B cell (primary cell): ENCODE data around the gene KCNK18. TPM values are rescaled to one million over a fixed set of nuclear protein-coding genes. Genes with fewer than 3 reads are reported as not detected.

Experiments used
- ATAC-seq: fragments of 200-7000 bp; cut with Tn5 transposase; one replicate; pipeline ENCODE4 v1.10.0; 2021; ENCODE audit warnings: low read depth, mild to moderate bottlenecking, moderate number of reproducible peaks, moderate library complexity
- CTCF ChIA-PET: fragments of 350-600 bp; sonication (Branson Sonifier 250); formaldehyde crosslinking; loops from one replicate; lab custom pipeline; 2021; ENCODE audit warnings: antibody characterized with exemption, inconsistent platforms; lab: Charles Lee
- POLR2A ChIA-PET: fragments of 350-600 bp; sonication (Branson Sonifier 250); formaldehyde crosslinking; loops from one replicate; lab custom pipeline; 2021; ENCODE audit warnings: antibody characterized with exemption; lab: Charles Lee
- DNase-seq: peaks from one replicate; pipeline ENCODE4 v3.0.0; 2013
- H2AFZ ChIP-seq: 2 replicates; pipeline ENCODE4 v1.6.1; 2012; ENCODE audit warnings: mild to moderate bottlenecking, low read depth, low read length; ENCODE audit not compliant: insufficient read depth, poor library complexity, severe bottlenecking
- H3K27ac ChIP-seq, 2 donors: 1 replicate in 1 of 2; 2 replicates in 1 of 2; pipeline ENCODE4 v1.5.1; 2012 to 2013; ENCODE audit warnings: low read length in 2 of 2, mild to moderate bottlenecking in 2 of 2, moderate library complexity in 1 of 2
- H3K27me3 ChIP-seq, 4 experiments: fragments of 200-600 bp in 1 of 4; sonication (generic) in 1 of 4; replicated peaks in 1 of 4; 1 replicate in 2 of 4; 2 replicates in 2 of 4; pipeline versions ENCODE4 v1.6.1 to v1.7.0; 2013 to 2016; ENCODE audit warnings: low read length in 3 of 4, mild to moderate bottlenecking in 2 of 4, mixed read lengths in 1 of 4, moderate library complexity in 1 of 4; ENCODE audit not compliant: insufficient read depth in 4 of 4, control insufficient read depth in 3 of 4; ENCODE audit errors: control extremely low read depth in 1 of 4
- H3K36me3 ChIP-seq, 2 experiments: replicated peaks in 1 of 2; 1 replicate in 1 of 2; 2 replicates in 1 of 2; pipeline versions ENCODE4 v1.6.1 to v1.7.1; 2013; ENCODE audit warnings: low read length in 1 of 2; ENCODE audit not compliant: insufficient read depth in 2 of 2, control insufficient read depth in 1 of 2; ENCODE audit errors: control extremely low read depth in 1 of 2, extremely low read depth in 1 of 2
- H3K4me1 ChIP-seq, 2 donors: fragments of 200-600 bp in 1 of 2; sonication (generic) in 1 of 2; 1 replicate in 1 of 2; 2 replicates in 1 of 2; pipeline versions ENCODE4 v1.5.1 to v1.6.1; 2013 to 2017; ENCODE audit warnings: low read length in 2 of 2; ENCODE audit not compliant: control insufficient read depth in 2 of 2, insufficient read depth in 2 of 2
- H3K4me2 ChIP-seq: replicated peaks from 2 replicates; pipeline ENCODE3; 2012; ENCODE audit warnings: mild to moderate bottlenecking, low read depth, low read length; ENCODE audit not compliant: poor library complexity, severe bottlenecking
- H3K4me3 ChIP-seq, 5 experiments: fragments of 200-600 bp in 1 of 5; sonication (generic) in 1 of 5; 1 replicate in 3 of 5; 2 replicates in 2 of 5; pipeline versions ENCODE4 v1.5.1 to v1.7.0; 2011 to 2016; ENCODE audit warnings: low read length in 4 of 5, mild to moderate bottlenecking in 4 of 5, low read depth in 2 of 5, control low read depth in 1 of 5, moderate library complexity in 1 of 5; ENCODE audit not compliant: insufficient read depth in 1 of 5; ENCODE audit errors: control extremely low read depth in 1 of 5, extremely low read depth in 1 of 5
- H3K79me2 ChIP-seq: fragments of 200-600 bp; sonication (generic); one replicate; pipeline ENCODE4 v1.6.0; 2016; ENCODE audit warnings: low read length; ENCODE audit not compliant: control insufficient read depth, insufficient read depth
- H3K9ac ChIP-seq: fragments of 200-600 bp; sonication (generic); 2 replicates; pipeline ENCODE4 v1.6.1; 2017; ENCODE audit warnings: mild to moderate bottlenecking, low read length, moderate library complexity
- H3K9me3 ChIP-seq, 3 donors: one replicate each; pipeline versions ENCODE4 v1.6.1 to v1.7.1; 2013; ENCODE audit warnings: low read length in 2 of 3; ENCODE audit not compliant: control insufficient read depth in 2 of 3, insufficient read depth in 1 of 3; ENCODE audit errors: control extremely low read depth in 1 of 3
- H4K20me1 ChIP-seq: 2 replicates; pipeline ENCODE4 v1.6.0; 2012; ENCODE audit warnings: mild to moderate bottlenecking, low read length; ENCODE audit not compliant: insufficient read depth, control insufficient read depth, poor library complexity, severe bottlenecking
- H3K27ac Mint-ChIP-seq: one replicate; pipeline ENCODE4 v1.8.0; 2021; ENCODE audit warnings: mixed read lengths
- H3K27me3 Mint-ChIP-seq: one replicate; pipeline ENCODE4 v1.8.0; 2021; ENCODE audit warnings: mixed read lengths
- H3K4me1 Mint-ChIP-seq: one replicate; pipeline ENCODE4 v1.8.0; 2021; ENCODE audit warnings: mixed read lengths
- H3K4me3 Mint-ChIP-seq: one replicate; pipeline ENCODE4 v1.8.0; 2021; ENCODE audit warnings: mixed read lengths
- H3K9me3 Mint-ChIP-seq: one replicate; pipeline ENCODE4 v1.8.0; 2022; ENCODE audit warnings: mixed read lengths; ENCODE audit not compliant: insufficient read depth
- EZH2 ChIP-seq: IDR thresholded peaks from 2 replicates; pipeline ENCODE4 v1.6.1; 2012; ENCODE audit warnings: borderline replicate concordance, low read depth, mild to moderate bottlenecking, moderate library complexity, low read length; ENCODE audit not compliant: insufficient read depth, poor library complexity, severe bottlenecking
- WGBS: methylation state at CpG from one replicate; pipeline ENCODE4 v1.1.5; 2013; ENCODE audit warnings: missing lambda C conversion rate; ENCODE audit not compliant: insufficient coverage; 5-methylcytosine and 5-hydroxymethylcytosine counted together
- intact Hi-C: fragments of 100-400 bp; cut with micrococcal nuclease; formaldehyde crosslinking; loops from one replicate; pipeline ENCODE4 v1.10.0; 2022
- polyA plus RNA-seq: library from polyadenylated mRNA; depleted of rRNA; stranded (reverse); fragments of >200 nt; gene quantifications from 2 replicates; pipeline ENCODE4 v1.2.3, GENCODE V29; 2012
- total RNA-seq, 2 donors: library from RNA; stranded (reverse); fragments of 120-200 nt in 1 of 2; gene quantifications; 1 replicate in 1 of 2; 2 replicates in 1 of 2; pipeline versions ENCODE4 v1.2.3 to v1.2.4, GENCODE V29; 2013 to 2022
- TF ChIP-seq, protein P1 (sequence below): fragments of 200-600 bp; IDR thresholded peaks from one replicate; pipeline ENCODE4 v1.8.0; 2022; ENCODE audit warnings: antibody characterized with exemption, mild to moderate bottlenecking

Gene KCNK18
- total and polyA plus RNA-seq, 2 donors (not counting 1 experiment from before 2014, with no cell fraction given) = not detected

- Mint-ChIP-seq H3K4me3 (no peak overlapping the region), H3K27ac (no peak overlapping the region), H3K9me3 (peaks cover 2% of the 10 kb centered on the region), H3K27me3 (peaks cover 65% of the 10 kb centered on the region), H3K4me1 (peaks cover 21% of the 10 kb centered on the region)
- H4K20me1 ChIP-seq = no peaks in the 10 kb centered on the region
- DNase-seq = peak; percentile 13
- H3K9ac ChIP-seq = no peak overlapping the region
- ChIA-PET POLR2A (no interaction called here), CTCF (interaction anchor here (1.0 to 4.1 kb wide), 10 partner anchors 8 to 379 kb away, joined by 3 to 35 read pairs (median 4); no protein-coding TSS in a partner anchor)
- H3K27me3 ChIP-seq = peaks cover 0 to 95% (median 71%) of the 10 kb centered on the region in 4 experiments
- H3K36me3 ChIP-seq = no peaks in the 10 kb centered on the region
- no peak overlapping the region for H2AFZ ChIP-seq
- H3K9me3 ChIP-seq = peaks cover 0 to 48% (median 0%) of the 10 kb centered on the region in 3 donors
- 19% methylated on average over 20 of the region's 21 CpGs for WGBS
- no peak for TF ChIP-seq EZH2
- TF ChIP-seq, protein P1, sequence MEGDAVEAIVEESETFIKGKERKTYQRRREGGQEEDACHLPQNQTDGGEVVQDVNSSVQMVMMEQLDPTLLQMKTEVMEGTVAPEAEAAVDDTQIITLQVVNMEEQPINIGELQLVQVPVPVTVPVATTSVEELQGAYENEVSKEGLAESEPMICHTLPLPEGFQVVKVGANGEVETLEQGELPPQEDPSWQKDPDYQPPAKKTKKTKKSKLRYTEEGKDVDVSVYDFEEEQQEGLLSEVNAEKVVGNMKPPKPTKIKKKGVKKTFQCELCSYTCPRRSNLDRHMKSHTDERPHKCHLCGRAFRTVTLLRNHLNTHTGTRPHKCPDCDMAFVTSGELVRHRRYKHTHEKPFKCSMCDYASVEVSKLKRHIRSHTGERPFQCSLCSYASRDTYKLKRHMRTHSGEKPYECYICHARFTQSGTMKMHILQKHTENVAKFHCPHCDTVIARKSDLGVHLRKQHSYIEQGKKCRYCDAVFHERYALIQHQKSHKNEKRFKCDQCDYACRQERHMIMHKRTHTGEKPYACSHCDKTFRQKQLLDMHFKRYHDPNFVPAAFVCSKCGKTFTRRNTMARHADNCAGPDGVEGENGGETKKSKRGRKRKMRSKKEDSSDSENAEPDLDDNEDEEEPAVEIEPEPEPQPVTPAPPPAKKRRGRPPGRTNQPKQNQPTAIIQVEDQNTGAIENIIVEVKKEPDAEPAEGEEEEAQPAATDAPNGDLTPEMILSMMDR = no peak
- no peaks in the 10 kb centered on the region for H3K79me2 ChIP-seq
- ATAC-seq = no peak
- no peak overlapping the region for H3K4me2 ChIP-seq
- H3K4me3 ChIP-seq = no peak overlapping the region
- peaks cover 24 to 26% of the 10 kb centered on the region in 2 donors for H3K4me1 ChIP-seq
- no peak overlapping the region for H3K27ac ChIP-seq
- intact Hi-C loops = loop anchor here (5.0 kb wide), 1 partner anchor 35 kb away; no protein-coding TSS in a partner anchor
These were observed 29.9 kb upstream of the KCNK18 start for GRCh38 chr10:117167346-117167788.
